ENCODE data around the gene CCDC169. TPM values are rescaled to one million over a fixed set of nuclear protein-coding genes. Genes with fewer than 3 reads are reported as not detected.

CCDC169 gene
- total and polyA plus RNA-seq, 4 donors = 2.1 TPM; not detected in 3

DNA sequence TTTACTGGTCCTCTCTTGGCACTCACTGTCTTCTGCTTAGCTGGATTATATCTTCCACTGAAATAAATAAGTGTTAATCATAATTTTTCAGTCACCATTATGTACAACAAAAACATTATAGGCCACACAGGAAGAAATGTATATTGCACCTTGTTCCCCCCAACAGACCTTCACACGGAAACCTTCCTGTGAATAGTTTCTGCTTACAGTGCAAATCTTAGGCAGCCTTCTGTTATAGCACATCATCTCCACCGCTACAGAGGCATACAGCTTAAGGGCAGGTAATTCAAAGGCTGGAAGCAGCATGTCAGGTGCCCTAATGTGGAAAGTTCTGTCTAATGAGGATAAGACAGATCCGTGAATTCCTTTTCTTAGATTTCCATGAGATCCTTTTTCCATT is 66.4 kb downstream of the CCDC169 start (continued):
- TF ChIP-seq, protein P1, sequence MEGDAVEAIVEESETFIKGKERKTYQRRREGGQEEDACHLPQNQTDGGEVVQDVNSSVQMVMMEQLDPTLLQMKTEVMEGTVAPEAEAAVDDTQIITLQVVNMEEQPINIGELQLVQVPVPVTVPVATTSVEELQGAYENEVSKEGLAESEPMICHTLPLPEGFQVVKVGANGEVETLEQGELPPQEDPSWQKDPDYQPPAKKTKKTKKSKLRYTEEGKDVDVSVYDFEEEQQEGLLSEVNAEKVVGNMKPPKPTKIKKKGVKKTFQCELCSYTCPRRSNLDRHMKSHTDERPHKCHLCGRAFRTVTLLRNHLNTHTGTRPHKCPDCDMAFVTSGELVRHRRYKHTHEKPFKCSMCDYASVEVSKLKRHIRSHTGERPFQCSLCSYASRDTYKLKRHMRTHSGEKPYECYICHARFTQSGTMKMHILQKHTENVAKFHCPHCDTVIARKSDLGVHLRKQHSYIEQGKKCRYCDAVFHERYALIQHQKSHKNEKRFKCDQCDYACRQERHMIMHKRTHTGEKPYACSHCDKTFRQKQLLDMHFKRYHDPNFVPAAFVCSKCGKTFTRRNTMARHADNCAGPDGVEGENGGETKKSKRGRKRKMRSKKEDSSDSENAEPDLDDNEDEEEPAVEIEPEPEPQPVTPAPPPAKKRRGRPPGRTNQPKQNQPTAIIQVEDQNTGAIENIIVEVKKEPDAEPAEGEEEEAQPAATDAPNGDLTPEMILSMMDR (IDR thresholded peaks at IDR 0.05; ENCODE audit: low read depth, low read length, missing input control) = no peak
- no peak for TF ChIP-seq GABPA (IDR thresholded peaks at IDR 0.05 in 1 of 2, conservative IDR thresholded peaks at IDR 0.05 in 1 of 2)

DNA sequence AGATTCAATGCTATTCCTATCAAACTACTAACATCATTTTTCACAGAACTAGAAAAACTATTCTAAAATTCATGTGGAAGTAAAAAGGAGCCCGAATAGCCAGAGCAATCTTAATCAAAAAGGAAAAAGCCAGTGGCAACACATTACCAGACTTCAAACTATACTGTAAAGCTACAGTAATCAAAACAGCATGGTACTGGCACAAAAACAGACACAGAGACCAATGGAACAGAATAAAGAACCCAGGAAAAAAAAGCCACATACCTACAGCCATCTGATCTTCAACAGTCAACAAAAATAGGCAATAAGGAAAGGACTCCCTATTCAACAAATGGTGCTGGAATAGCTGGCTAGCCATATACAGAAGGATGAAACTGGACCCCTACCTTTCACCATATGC is 72.9 kb downstream of the CCDC169 start:
- no peaks in the 10 kb centered on the region for H3K4me1 ChIP-seq (ENCODE audit: control insufficient read depth in 4 of 4, insufficient read depth in 4 of 4, low read length in 3 of 4)
- peaks cover 0 to 4% (median 0%) of the 10 kb centered on the region in 4 donors for H3K9me3 ChIP-seq (ENCODE audit: control insufficient read depth in 4 of 4, low read length in 3 of 4)
- DNase-seq (ENCODE audit: low spot score) = no peak
- H3K27me3 ChIP-seq (ENCODE audit: control insufficient read depth in 4 of 4, insufficient read depth in 4 of 4, low read length in 3 of 4) = no peaks in the 10 kb centered on the region
- no peaks in the 10 kb centered on the region for H3K36me3 ChIP-seq (ENCODE audit: control insufficient read depth in 4 of 4, insufficient read depth in 3 of 4, low read depth in 1 of 4, low read length in 3 of 4)
- H3K27ac ChIP-seq (ENCODE audit: low read depth in 1 of 2, low read length in 2 of 2) = no peak overlapping the region
- 59% methylated on average over 1 of the region's 1 CpG for WGBS
- no peak overlapping the region for H3K9ac ChIP-seq (ENCODE audit: low read depth in 1 of 2, low read length in 2 of 2)
- H3K4me3 ChIP-seq (ENCODE audit: low read depth in 1 of 3, low read length in 3 of 3) = no peak overlapping the region
- no peak for TF ChIP-seq FOXA2 (IDR thresholded peaks at IDR 0.05)

- TF ChIP-seq EGR1 (IDR thresholded peaks at IDR 0.05; ENCODE audit: low read depth in 2 of 2) (no peak), YY1 (IDR thresholded peaks at IDR 0.05) (no peak), TAF1 (conservative IDR thresholded peaks at IDR 0.05) (no peak), HNF4A (conservative IDR thresholded peaks at IDR 0.05) (no peak), FOXA2 (IDR thresholded peaks at IDR 0.05) (no peak), SP1 (IDR thresholded peaks at IDR 0.05) (no peak), HNF4G (IDR thresholded peaks at IDR 0.05) (no peak), ZBTB33 (IDR thresholded peaks at IDR 0.05) (no peak), ATF3 (IDR thresholded peaks at IDR 0.05) (no peak), GABPA (IDR thresholded peaks at IDR 0.05 in 1 of 2, conservative IDR thresholded peaks at IDR 0.05 in 1 of 2) (no peak), JUND (IDR thresholded peaks at IDR 0.05) (no peak), FOXA1 (IDR thresholded peaks at IDR 0.05) (no peak), RAD21 (IDR thresholded peaks at IDR 0.05) (no peak)
- TF ChIP-seq, protein P1 (IDR thresholded peaks at IDR 0.05; ENCODE audit: low read depth, low read length, missing input control) = no peak
- TF ChIP-seq, protein P2, sequence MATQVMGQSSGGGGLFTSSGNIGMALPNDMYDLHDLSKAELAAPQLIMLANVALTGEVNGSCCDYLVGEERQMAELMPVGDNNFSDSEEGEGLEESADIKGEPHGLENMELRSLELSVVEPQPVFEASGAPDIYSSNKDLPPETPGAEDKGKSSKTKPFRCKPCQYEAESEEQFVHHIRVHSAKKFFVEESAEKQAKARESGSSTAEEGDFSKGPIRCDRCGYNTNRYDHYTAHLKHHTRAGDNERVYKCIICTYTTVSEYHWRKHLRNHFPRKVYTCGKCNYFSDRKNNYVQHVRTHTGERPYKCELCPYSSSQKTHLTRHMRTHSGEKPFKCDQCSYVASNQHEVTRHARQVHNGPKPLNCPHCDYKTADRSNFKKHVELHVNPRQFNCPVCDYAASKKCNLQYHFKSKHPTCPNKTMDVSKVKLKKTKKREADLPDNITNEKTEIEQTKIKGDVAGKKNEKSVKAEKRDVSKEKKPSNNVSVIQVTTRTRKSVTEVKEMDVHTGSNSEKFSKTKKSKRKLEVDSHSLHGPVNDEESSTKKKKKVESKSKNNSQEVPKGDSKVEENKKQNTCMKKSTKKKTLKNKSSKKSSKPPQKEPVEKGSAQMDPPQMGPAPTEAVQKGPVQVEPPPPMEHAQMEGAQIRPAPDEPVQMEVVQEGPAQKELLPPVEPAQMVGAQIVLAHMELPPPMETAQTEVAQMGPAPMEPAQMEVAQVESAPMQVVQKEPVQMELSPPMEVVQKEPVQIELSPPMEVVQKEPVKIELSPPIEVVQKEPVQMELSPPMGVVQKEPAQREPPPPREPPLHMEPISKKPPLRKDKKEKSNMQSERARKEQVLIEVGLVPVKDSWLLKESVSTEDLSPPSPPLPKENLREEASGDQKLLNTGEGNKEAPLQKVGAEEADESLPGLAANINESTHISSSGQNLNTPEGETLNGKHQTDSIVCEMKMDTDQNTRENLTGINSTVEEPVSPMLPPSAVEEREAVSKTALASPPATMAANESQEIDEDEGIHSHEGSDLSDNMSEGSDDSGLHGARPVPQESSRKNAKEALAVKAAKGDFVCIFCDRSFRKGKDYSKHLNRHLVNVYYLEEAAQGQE (IDR thresholded peaks at IDR 0.05) = no peak
- Histone ChIP-seq H3K36me3 (ENCODE audit: control insufficient read depth in 4 of 4, insufficient read depth in 3 of 4, low read depth in 1 of 4, low read length in 3 of 4) (no peaks in the 10 kb centered on the region), H3K4me3 (ENCODE audit: low read depth in 1 of 3, low read length in 3 of 3) (no peak overlapping the region), H3K27ac (ENCODE audit: low read depth in 1 of 2, low read length in 2 of 2) (no peak overlapping the region), H3K9me3 (ENCODE audit: control insufficient read depth in 4 of 4, low read length in 3 of 4) (peaks cover 0 to 7% (median 0%) of the 10 kb centered on the region in 4 donors), H3K9ac (ENCODE audit: low read depth in 1 of 2, low read length in 2 of 2) (no peak overlapping the region), H3K27me3 (ENCODE audit: control insufficient read depth in 4 of 4, insufficient read depth in 4 of 4, low read length in 3 of 4) (no peaks in the 10 kb centered on the region), H3K4me1 (ENCODE audit: control insufficient read depth in 4 of 4, insufficient read depth in 4 of 4, low read length in 3 of 4) (no peaks in the 10 kb centered on the region)
- DNase-seq (ENCODE audit: low spot score) = no peak
Measured at GRCh38 chr13:36219883-36220282, 77.7 kb downstream of the CCDC169 start.

Data from liver (tissue), 9 donors.